SK-N-SH treated with all-trans-retinoic acid at 6 μM for 48 hours (cell line): ENCODE data around the gene C22orf15.

ENCODE experiments used
- TOX ChIP-seq: fragments of 250-450 bp; sonication (Bioruptor Pico); IDR thresholded peaks from 2 replicates; pipeline ENCODE4 v1.8.0; 2021; ENCODE audit warnings: mild to moderate bottlenecking, moderate library complexity, borderline replicate concordance
- ZNF8 ChIP-seq: fragments of 450-650 bp; formaldehyde crosslinking; IDR thresholded peaks from 2 replicates; pipeline ENCODE4 v1.5.0; 2020; ENCODE audit warnings: mild to moderate bottlenecking, moderate library complexity

DNA sequence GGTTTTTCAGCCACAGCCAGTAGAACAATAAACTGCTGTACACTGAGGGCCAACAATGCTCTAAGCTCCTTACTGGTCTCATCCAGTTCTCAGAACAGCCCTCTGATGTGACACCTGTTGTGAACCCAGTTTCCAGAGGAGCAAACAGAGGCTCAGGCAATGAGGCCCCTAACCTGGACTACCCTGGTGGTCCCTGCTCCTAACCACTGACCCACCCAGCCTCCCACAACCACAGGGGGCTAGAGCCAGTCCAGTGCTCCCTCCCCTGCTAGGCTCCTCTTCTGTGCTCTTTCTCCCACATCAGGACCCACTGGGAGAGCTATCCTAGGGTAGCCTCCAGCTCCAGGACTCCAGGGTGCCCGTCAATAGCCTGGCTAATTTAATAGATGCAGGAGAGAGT, 19.9 kb downstream of the C22orf15 start:
- TF ChIP-seq TOX (CRISPR knock-in tag) (no peak), ZNF8 (CRISPR knock-in tag) (no peak)
